Right atrium auricular region (tissue), 2 donors: Measurements from ENCODE around the gene NETO1. TPM values are rescaled to one million over a fixed set of nuclear protein-coding genes. Genes with fewer than 3 reads are reported as not detected.

ENCODE experiments used
- DNase-seq: peaks from one replicate; pipeline ENCODE4 v3.0.0-alpha.2; 2019; ENCODE audit warnings: low spot score
- H3K27ac ChIP-seq, 2 donors: fragments of 200-600 bp; sonication (generic); 1 replicate in 1 of 2; 2 replicates in 1 of 2; pipeline ENCODE4 v1.5.1; 2016 to 2019
- H3K27me3 ChIP-seq, 2 donors: fragments of 200-600 bp; sonication (generic); one replicate each; pipeline versions ENCODE4 v1.5.1 to v1.6.0; 2017 to 2019
- H3K36me3 ChIP-seq: fragments of 200-600 bp; sonication (generic); one replicate; pipeline ENCODE4 v1.5.1; 2016
- H3K4me1 ChIP-seq, 2 donors: fragments of 200-600 bp; sonication (generic); one replicate each; pipeline versions ENCODE4 v1.5.1 to v1.6.0; 2017 to 2019
- H3K4me3 ChIP-seq, 2 donors: fragments of 200-600 bp; sonication (generic); 1 replicate in 1 of 2; 2 replicates in 1 of 2; pipeline ENCODE4 v1.5.1; 2017 to 2019; ENCODE audit warnings: mild to moderate bottlenecking in 1 of 2, moderate library complexity in 1 of 2
- H3K9me3 ChIP-seq, 2 donors: fragments of 200-600 bp; sonication (generic); one replicate each; pipeline ENCODE4 v1.5.1; 2019
- CTCF ChIP-seq, 2 donors: fragments of 200-600 bp; sonication (generic); IDR thresholded peaks; one replicate each; pipeline ENCODE4 v1.5.1; 2019; ENCODE audit warnings: antibody characterized with exemption in 2 of 2
- total RNA-seq, 2 donors: library from RNA; depleted of rRNA; stranded (reverse); fragments of >200 nt; gene quantifications; one replicate each; pipeline ENCODE4 v1.1.0, GENCODE V29; 2016

The NETO1 gene
- total RNA-seq, 2 donors from 2014 or later, result 1.5 TPM; not detected in 1

DNA sequence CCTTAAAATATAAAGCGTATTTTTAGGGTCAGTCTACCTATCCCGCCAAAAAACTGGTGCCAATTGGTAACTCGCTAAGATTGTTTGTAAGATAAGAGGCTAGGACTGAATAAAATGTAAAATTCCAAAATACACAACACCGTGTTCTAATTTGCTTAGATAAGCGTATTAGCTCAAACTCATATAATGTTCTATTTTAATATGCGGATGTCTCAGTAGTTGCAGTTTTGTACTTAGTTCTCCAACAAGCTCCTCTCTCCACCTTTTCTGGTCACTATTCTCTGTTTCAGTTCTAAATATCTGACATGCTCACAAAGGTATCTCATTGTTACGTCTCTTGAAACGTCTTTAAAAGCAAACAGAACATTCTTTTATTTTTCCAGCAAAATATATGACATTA, 24.0 kb downstream of the NETO1 start:
- H3K27me3 ChIP-seq, result no peaks in the 10 kb centered on the region
- H3K36me3 ChIP-seq, result no peaks in the 10 kb centered on the region
- no peak overlapping the region for H3K27ac ChIP-seq
- H3K4me1 ChIP-seq, result no peaks in the 10 kb centered on the region
- DNase-seq, result no peak
- H3K9me3 ChIP-seq, result peaks cover 0 to 6% of the 10 kb centered on the region in 2 donors
- H3K4me3 ChIP-seq, result no peak overlapping the region
- no peak for TF ChIP-seq CTCF (IDR thresholded peaks at IDR 0.05)

GRCh38 chr18:72840109-72840508, 27.7 kb downstream of the NETO1 start:
- no peak for DNase-seq
- H3K9me3 ChIP-seq, result no peaks in the 10 kb centered on the region
- no peaks in the 10 kb centered on the region for H3K27me3 ChIP-seq
- H3K27ac ChIP-seq, result no peak overlapping the region
- no peaks in the 10 kb centered on the region for H3K4me1 ChIP-seq
- no peak overlapping the region for H3K4me3 ChIP-seq
- TF ChIP-seq CTCF (IDR thresholded peaks at IDR 0.05), result no peak
- no peaks in the 10 kb centered on the region for H3K36me3 ChIP-seq

DNA sequence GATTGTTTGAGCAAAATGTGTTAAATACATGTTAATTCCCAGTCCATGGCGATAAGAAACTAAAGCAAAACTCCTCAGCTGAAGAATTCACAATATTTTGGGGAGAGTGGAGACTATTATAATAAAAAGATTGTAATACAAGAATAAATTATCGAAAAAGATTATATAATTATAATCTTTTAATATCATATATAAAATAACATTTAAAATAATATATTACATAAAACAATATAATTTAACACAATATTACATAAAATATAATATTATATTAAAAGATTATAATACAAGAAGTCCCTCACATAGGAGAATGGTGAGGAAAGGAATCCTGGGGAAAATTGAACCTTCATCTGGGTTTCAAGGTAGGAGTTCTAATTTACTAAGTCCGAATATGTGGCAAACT, 33.1 kb downstream of the NETO1 start:
- Histone ChIP-seq H3K4me1 (no peaks in the 10 kb centered on the region), H3K4me3 (no peak overlapping the region), H3K27me3 (no peaks in the 10 kb centered on the region), H3K36me3 (no peaks in the 10 kb centered on the region), H3K9me3 (no peaks in the 10 kb centered on the region), H3K27ac (no peak overlapping the region)
- TF ChIP-seq CTCF (IDR thresholded peaks at IDR 0.05), result no peak
- DNase-seq, result no peak

DNA sequence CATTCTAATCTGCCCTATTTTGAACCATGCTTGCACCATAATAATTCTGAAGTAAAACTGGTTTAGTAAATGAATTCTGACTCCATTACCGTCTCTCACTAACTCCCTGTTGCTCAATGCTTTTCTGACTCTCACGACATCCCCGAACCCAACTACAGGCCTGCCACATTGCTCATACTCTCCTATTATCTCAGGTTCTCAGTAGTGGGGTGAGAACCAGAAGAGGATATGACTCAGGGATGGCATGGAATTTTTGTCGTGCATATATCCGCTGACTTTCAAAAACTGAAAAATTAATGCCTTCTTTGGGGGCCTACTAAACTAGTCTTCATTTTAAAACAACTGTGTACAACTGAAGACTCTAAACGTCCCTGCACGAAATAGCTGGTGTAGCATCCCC, 34.3 kb downstream of the NETO1 start:
- no peak for DNase-seq
- no peaks in the 10 kb centered on the region for H3K36me3 ChIP-seq
- no peaks in the 10 kb centered on the region for H3K4me1 ChIP-seq
- no peaks in the 10 kb centered on the region for H3K27me3 ChIP-seq
- H3K4me3 ChIP-seq, result no peak overlapping the region
- no peaks in the 10 kb centered on the region for H3K9me3 ChIP-seq
- H3K27ac ChIP-seq, result no peak overlapping the region
- no peak for TF ChIP-seq CTCF (IDR thresholded peaks at IDR 0.05)

- no peak for TF ChIP-seq CTCF (IDR thresholded peaks at IDR 0.05)
- Histone ChIP-seq H3K9me3 (no peaks in the 10 kb centered on the region), H3K4me3 (no peak overlapping the region), H3K27me3 (no peaks in the 10 kb centered on the region), H3K36me3 (no peaks in the 10 kb centered on the region), H3K4me1 (no peaks in the 10 kb centered on the region), H3K27ac (no peak overlapping the region)
- no peak for DNase-seq
Observed at GRCh38 chr18:72830109-72830508, 37.7 kb downstream of the NETO1 start.

DNA sequence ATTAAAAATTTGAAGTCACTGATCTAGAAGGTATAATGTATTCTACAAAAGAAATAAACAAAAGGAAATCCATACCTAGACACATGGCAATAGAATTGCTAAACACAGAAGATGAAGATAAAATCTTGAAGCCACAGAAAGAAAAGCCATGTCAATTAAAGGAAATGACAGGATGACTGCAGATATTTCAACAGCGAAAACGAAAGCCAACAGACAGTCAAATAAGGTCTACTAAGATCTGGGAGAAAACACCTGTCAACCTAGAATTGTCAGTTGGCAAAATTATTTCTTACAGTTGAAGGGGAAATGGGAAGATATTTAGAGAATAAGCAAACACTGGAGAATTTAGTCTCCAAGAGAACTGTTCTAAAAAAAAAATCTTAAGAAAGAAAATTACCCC, 39.2 kb downstream of the NETO1 start:
- Histone ChIP-seq H3K4me3 (no peak overlapping the region), H3K27me3 (no peaks in the 10 kb centered on the region), H3K27ac (no peak overlapping the region), H3K4me1 (no peaks in the 10 kb centered on the region), H3K9me3 (no peaks in the 10 kb centered on the region), H3K36me3 (no peaks in the 10 kb centered on the region)
- TF ChIP-seq CTCF (IDR thresholded peaks at IDR 0.05), result no peak
- no peak for DNase-seq
